Glutamatergic neuron (in vitro differentiated cells): Measurements from ENCODE around the gene ACAP3. TPM values are rescaled to one million over a fixed set of nuclear protein-coding genes. Genes with fewer than 3 reads are reported as not detected.

ENCODE experiments used
- DNase-seq: peaks from one replicate; pipeline ENCODE4 v3.0.0; 2022
- H3K27ac Mint-ChIP-seq: one replicate; pipeline ENCODE4 v1.8.0; 2020; ENCODE audit warnings: mild to moderate bottlenecking, mixed read lengths, inconsistent platforms; ENCODE audit not compliant: unreplicated experiment
- H3K27me3 Mint-ChIP-seq: one replicate; pipeline ENCODE4 v1.8.0; 2020; ENCODE audit warnings: mild to moderate bottlenecking, moderate library complexity, mixed read lengths, inconsistent platforms; ENCODE audit not compliant: unreplicated experiment
- H3K36me3 Mint-ChIP-seq: one replicate; pipeline ENCODE4 v1.8.0; 2020; ENCODE audit warnings: mild to moderate bottlenecking, mixed read lengths, inconsistent platforms; ENCODE audit not compliant: unreplicated experiment
- H3K4me1 Mint-ChIP-seq: one replicate; pipeline ENCODE4 v1.8.0; 2020; ENCODE audit warnings: mild to moderate bottlenecking, low read depth, mixed read lengths, inconsistent platforms; ENCODE audit not compliant: unreplicated experiment
- H3K4me3 Mint-ChIP-seq: one replicate; pipeline ENCODE4 v1.8.0; 2020; ENCODE audit warnings: mild to moderate bottlenecking, mixed read lengths, inconsistent platforms; ENCODE audit not compliant: unreplicated experiment
- H3K9me3 Mint-ChIP-seq: one replicate; pipeline ENCODE4 v1.8.0; 2020; ENCODE audit warnings: mild to moderate bottlenecking, moderate library complexity, mixed read lengths, inconsistent platforms; ENCODE audit not compliant: unreplicated experiment
- total RNA-seq: library from RNA; stranded (reverse); fragmentation: NEBNext Ultra II Directional; extraction: Animal tissue kit (Norgen Biotek cat#: 25700); gene quantifications from one replicate; pipeline ENCODE4 v1.2.1, GENCODE V29; 2021; ENCODE audit not compliant: unreplicated experiment
- TF ChIP-seq, protein P1 (sequence below): fragments of 200-600 bp; sonication (generic); IDR thresholded peaks from one replicate; pipeline ENCODE4 v1.5.0; 2021; ENCODE audit not compliant: partially characterized antibody, unreplicated experiment

Gene ACAP3
- total RNA-seq, 1 donor from 2014 or later: 1,099 TPM

DNA sequence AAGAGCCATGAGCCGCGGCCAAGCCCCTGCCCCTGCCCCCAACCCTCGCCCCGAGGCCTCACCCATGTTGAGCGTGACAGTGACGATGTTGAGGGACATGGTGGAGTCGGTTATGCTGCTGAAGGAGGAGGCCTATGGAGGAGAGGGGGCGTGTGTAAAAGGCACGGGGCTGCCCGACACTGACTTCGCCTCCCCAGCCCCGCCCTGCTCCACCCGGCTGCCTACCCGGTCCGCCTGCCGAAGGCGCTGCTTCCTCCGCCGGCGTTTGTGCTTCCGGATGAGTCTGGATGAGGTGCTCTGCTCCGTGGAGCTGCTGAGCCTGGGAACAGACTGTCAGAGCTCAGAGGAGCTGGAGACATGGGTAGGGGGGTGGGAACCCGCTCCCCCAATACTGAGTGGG lies 32.5 kb upstream of the ACAP3 start:
- Mint-ChIP-seq H3K4me1 (no peaks in the 10 kb centered on the region), H3K27me3 (peaks cover 11% of the 10 kb centered on the region)

DNA sequence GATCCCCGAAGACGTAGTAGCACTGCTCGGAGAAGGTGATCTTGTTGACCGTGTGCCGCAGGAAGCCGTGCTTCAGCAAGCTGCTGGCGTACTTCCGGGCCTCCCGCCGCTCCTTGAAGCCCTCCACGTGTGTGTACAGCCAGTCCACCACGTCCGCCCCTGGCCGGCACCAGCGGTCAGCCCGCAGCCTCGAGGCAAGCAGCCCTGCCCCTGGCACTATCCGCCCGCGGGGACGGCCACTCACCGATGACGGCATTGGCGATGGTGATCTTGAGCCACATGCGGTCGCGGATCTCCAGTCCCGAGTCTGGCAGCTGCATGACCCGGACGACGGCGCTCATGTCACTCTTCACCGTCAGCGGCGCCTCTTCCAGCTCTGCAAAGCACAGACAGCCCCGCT lies 30.5 kb upstream of the ACAP3 start:
- no peaks in the 10 kb centered on the region for H3K4me1 Mint-ChIP-seq
- no peak overlapping the region for H3K27ac Mint-ChIP-seq
- H3K27me3 Mint-ChIP-seq: peaks cover 11% of the 10 kb centered on the region
- TF ChIP-seq, protein P1, sequence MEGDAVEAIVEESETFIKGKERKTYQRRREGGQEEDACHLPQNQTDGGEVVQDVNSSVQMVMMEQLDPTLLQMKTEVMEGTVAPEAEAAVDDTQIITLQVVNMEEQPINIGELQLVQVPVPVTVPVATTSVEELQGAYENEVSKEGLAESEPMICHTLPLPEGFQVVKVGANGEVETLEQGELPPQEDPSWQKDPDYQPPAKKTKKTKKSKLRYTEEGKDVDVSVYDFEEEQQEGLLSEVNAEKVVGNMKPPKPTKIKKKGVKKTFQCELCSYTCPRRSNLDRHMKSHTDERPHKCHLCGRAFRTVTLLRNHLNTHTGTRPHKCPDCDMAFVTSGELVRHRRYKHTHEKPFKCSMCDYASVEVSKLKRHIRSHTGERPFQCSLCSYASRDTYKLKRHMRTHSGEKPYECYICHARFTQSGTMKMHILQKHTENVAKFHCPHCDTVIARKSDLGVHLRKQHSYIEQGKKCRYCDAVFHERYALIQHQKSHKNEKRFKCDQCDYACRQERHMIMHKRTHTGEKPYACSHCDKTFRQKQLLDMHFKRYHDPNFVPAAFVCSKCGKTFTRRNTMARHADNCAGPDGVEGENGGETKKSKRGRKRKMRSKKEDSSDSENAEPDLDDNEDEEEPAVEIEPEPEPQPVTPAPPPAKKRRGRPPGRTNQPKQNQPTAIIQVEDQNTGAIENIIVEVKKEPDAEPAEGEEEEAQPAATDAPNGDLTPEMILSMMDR: no peak
- H3K4me3 Mint-ChIP-seq: no peak overlapping the region
- peaks cover 9% of the 10 kb centered on the region for H3K9me3 Mint-ChIP-seq
- no peaks in the 10 kb centered on the region for H3K36me3 Mint-ChIP-seq
- no peak for DNase-seq

More for the DNA sequence above, 32.5 kb upstream of the ACAP3 start:
- no peak overlapping the region for H3K4me3 Mint-ChIP-seq
- TF ChIP-seq, protein P1: no peak
- no peak overlapping the region for H3K27ac Mint-ChIP-seq
- H3K9me3 Mint-ChIP-seq: peaks cover 9% of the 10 kb centered on the region
- no peaks in the 10 kb centered on the region for H3K36me3 Mint-ChIP-seq
- no peak for DNase-seq

DNA sequence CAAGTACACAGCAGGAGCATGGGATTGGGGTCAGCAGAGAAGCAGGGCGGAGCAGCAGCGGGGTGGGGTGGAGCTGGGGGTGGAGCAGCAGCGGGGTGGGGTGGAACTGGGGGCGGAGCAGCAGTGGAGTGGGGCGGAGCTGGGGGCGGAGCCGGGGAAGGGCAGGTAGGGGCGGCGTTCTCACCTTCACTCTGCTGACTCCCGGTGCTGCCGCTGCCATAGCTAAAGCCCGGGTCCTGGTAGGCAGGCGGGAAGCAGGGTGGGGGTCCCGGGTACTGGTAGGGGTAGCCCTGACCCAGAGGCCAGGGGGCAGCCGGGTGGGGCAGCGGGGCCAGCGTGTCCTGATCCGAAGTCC lies 30.0 kb upstream of the ACAP3 start:
- H3K36me3 Mint-ChIP-seq: no peaks in the 10 kb centered on the region
- H3K9me3 Mint-ChIP-seq: peaks cover 9% of the 10 kb centered on the region
- H3K27me3 Mint-ChIP-seq: peaks cover 9% of the 10 kb centered on the region
- TF ChIP-seq, protein P1: no peak
- H3K4me1 Mint-ChIP-seq: no peaks in the 10 kb centered on the region
- DNase-seq: no peak
- H3K27ac Mint-ChIP-seq: no peak overlapping the region
- H3K4me3 Mint-ChIP-seq: no peak overlapping the region

DNA sequence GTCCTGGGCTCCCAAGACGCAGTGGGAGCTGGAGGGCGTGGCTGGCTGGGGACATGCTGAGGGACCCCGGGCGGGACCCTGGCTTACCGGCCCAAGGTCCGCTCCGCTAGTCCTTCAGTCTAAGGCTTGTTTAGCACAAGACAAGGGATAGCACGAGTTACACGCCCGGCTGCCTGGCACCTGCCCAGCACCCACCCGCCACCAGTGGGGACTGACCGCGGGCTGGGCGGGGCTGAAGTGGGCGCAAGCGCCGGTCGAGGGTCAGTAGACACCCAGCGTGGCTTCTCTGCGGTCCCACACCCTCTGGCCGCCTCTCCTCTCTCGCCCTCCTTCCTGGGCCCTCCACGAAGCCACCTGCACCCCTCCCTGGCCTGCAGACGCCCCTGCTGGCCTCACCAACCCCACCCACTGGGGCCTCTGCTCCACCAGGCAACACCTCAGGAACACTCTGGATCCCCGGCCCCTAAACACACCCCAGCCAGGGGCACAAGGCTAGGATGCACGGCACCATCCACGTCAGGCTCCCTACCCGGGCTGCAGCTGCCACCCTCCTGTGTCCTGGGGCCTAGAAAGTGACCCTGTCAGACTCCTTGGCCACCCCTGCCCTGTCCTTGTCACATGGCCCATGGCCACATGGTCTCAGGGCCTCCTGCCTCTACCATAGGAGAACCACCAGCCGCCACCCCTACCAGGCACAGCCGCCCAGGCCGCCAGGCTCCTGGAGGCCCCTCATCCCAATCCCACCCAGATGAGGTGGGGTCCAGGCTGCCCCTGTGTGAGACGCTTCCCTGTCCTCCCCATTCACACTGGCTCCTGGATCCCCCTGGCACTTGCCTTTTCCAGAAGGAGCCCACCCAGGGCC lies 29.4 kb upstream of the ACAP3 start:
- Mint-ChIP-seq H3K4me1 (no peaks in the 10 kb centered on the region), H3K27ac (no peak overlapping the region), H3K36me3 (no peaks in the 10 kb centered on the region), H3K4me3 (no peak overlapping the region), H3K9me3 (peaks cover 9% of the 10 kb centered on the region), H3K27me3 (peaks cover 9% of the 10 kb centered on the region)
- TF ChIP-seq, protein P1: no peak
- no peak for DNase-seq

DNA sequence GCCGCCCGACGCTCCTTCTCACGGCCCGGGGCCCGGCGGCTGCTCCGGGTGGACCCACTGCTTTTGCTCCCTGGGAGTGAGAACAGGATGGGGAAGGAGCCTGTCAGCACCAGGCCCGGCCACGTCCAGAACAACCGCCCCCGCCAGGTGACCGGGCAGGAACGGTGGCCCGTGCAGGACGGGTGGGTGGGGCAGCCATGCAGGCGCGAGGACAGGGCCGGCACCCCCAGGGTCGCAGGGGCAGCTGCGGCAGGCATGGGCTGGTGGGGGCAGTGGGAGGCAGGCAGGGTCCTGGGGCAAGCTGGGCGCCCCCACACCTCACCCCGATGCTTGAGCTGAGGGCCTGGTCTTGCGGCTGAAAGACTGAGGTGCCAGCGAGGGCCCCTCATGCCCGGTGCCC lies 28.7 kb upstream of the ACAP3 start:
- TF ChIP-seq, protein P1: no peak
- H3K36me3 Mint-ChIP-seq: no peaks in the 10 kb centered on the region
- H3K27me3 Mint-ChIP-seq: peaks cover 9% of the 10 kb centered on the region

More for the DNA sequence above, 28.7 kb upstream of the ACAP3 start:
- Mint-ChIP-seq H3K27ac (no peak overlapping the region), H3K4me3 (no peak overlapping the region), H3K4me1 (no peaks in the 10 kb centered on the region), H3K9me3 (peaks cover 12% of the 10 kb centered on the region)
- no peak for DNase-seq
